RKO (cell line): ENCODE data around the gene VRK1.

ENCODE experiments used
- DNase-seq: peaks from one replicate; pipeline ENCODE4 v3.0.0-alpha.2; 2016; ENCODE audit warnings: low spot score

The VRK1 gene

DNA sequence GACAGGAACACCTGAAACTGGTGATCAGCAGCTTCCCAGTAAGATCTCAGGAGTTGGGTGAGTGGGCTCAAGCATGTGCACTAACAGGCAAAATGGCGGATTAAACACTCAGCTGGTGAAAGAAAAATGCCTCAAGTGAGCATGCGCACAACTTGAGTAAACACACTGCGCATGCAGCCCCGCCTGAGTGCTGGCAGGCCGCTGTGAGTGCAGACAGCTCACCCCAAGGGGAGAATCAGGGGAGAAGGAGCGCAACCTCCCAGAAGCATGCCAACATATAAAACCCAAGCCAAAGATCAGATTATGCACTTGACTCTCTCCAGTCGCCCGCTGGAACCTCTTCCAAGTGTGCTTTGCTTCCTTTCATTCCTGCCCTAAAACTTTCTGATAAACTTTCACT lies 125.8 kb downstream of the VRK1 start:
- no peak for DNase-seq

DNA sequence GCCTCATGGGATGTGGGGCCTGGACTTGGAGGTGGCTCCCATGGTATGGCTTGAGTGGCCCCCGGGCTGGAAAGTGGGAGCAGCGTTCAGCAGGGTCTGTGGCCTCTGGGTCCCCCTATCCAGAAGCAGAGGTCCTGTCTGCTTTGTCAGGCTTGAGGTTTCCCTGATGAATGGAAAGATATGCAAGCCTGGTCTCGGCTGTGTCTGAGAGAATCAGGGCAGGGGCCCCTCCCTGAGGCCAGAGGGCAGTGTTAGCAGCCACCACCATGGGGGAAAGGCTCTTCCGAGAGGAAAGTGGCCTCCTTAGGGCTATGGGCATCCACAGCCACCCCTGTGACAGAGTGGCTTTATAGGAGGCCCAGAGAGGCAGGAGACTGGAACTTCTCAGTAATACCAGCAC lies 128.2 kb downstream of the VRK1 start:
- no peak for DNase-seq

DNA sequence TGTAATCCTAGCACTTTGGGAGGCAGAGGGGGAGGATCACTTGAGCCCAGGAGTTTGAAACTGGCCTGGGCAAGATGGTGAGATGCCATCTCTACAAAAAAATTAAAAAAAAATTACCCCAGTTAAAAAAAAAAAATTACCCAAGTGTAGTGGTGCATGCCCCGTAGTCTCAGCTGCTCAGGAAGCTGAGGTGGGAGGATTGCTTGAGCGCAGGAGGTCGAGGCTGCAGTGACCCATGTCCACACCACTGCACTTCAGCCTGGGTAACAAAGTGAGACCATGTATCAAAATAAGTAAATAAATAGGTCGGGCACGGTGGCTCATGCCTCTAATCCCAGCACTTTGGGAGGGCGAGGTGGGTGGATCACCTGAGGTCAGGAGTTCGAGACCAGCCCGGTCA lies 128.8 kb downstream of the VRK1 start:
- DNase-seq = no peak

DNA sequence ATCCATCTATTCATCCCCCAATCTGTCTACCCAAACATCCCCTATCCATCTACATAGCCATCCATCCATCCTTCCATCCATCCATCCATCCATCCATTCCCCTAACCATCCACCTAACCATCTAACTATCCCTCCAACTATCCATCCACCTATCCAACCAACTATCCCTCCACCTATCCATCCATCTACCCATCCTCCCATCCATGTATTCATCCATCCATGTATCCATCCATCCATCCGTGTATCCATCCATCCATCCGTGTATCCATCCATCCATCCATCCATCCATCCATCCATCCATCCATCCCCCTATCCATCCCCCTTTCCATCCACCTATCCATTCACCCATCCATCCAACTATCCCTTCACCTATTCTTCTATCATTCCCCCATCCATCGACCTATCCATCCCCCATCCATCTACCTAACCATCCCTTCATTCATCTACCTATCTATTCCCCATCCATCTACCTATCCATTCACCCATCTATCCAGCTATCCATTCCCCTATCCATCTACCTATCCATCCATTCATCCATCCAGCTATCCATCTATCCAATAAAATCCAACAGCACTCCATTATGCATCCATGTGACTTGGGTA lies 131.7 kb downstream of the VRK1 start:
- DNase-seq = no peak

DNA sequence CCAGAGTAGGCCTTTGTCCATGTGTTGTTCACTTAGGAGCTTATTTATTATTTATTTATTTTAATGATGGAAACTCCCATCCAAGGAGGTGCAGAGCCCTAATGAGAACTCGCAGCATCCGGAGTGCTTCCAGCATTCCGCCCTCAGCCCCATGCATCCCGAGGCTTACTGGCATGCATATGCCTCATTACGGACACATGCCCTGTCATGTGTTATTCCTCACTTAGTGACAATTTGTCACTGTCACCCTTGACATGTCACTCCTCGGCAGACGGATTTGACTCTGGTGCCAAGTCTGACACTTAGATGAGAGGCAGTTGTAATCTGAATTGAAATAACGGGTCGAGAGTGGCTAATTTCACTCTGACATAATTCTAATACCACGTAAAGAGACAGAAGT lies 132.8 kb downstream of the VRK1 start:
- no peak for DNase-seq

DNA sequence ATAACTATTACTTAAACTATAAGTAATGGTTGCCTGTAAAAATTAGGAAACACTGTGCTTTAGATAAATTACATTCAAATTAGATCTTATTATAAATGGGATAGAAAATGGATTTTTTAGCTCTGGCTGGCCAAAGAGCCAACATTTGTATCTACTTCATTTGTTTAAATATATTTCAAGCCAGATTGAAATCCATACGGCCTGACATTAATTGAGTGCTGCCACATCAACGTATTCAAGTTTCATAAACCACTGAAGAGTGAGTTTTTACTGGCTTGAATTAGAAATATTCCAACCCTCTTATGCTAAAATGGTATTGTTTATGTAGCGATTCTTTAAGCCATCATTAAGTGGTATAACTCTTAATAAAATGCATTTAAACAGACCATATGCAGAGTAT lies 133.3 kb downstream of the VRK1 start:
- DNase-seq = no peak
